ENCODE results near the gene RNF32. TPM values are rescaled to one million over a fixed set of nuclear protein-coding genes. Genes with fewer than 3 reads are reported as not detected.

RNF32 gene
- 1 to 10 TPM in 2 of 3 donors, under 1 TPM in 1; 0.98 to 2.9 (median 1.3) TPM for total RNA-seq

DNA sequence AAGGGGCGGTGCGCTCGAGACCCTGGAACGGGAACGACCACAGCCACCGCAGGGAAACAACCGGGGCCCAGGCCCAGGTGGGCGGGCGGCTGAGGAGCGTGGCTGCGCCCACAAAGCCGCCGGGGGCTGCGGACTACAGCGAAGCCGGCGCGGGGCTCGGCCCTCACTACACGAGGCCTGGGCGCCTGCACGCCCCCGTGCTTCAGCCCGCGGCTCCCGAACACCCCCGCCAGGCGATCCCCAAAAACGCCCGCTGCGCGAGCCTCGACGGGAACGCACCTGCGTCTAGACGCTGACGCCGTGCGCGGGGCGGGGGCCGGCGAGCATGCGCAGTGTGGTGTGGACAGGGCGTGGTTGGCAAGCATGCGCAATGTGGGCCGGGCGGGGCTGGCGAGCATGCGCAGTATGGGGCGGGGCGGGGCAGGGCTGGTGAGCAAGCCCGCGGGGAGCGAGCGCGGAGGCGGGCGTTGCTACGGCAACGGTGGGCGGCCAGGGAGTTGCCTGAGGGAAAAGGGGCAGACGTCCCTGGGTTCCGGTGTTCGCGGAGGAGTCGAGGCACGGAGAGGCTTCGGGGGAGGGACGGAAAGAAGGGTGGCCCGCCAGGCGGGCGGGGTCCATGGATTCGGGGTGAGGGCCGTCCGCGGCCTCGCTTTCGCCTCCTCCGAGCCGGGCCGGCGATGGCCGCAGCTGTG is at the start of gene RNF32:
Gene RNF32, plus strand, starts transcription at position 518 of the 692 bp plus-strand sequence. CDS start 3,104 bp downstream, outside the sequence.
- Histone ChIP-seq H3K27me3 (peaks cover 0 to 4% of the 10 kb centered on the region in 2 donors), H3K27ac (peak within 1 kb of the TSS; percentile 80 to 89), H3K4me1 (no peaks in the 10 kb centered on the region), H3K36me3 (no peaks in the 10 kb centered on the region), H3K9me3 (no peaks in the 10 kb centered on the region), H3K4me3 (peak within 1 kb of the TSS; percentile 62 to 81 (median 77))
- intact Hi-C loops (cut with DNase I; ENCODE audit: low total_unique reads) = no loop called here
- no peak for TF ChIP-seq POLR2A (IDR thresholded peaks at IDR 0.05)
- peak; percentile 31 to 78 (median 65) for TF ChIP-seq POLR2AphosphoS5 (IDR thresholded peaks at IDR 0.05)
- peak; percentile 82 to 95 for DNase-seq (ENCODE audit: low spot score in 2 of 2)

DNA sequence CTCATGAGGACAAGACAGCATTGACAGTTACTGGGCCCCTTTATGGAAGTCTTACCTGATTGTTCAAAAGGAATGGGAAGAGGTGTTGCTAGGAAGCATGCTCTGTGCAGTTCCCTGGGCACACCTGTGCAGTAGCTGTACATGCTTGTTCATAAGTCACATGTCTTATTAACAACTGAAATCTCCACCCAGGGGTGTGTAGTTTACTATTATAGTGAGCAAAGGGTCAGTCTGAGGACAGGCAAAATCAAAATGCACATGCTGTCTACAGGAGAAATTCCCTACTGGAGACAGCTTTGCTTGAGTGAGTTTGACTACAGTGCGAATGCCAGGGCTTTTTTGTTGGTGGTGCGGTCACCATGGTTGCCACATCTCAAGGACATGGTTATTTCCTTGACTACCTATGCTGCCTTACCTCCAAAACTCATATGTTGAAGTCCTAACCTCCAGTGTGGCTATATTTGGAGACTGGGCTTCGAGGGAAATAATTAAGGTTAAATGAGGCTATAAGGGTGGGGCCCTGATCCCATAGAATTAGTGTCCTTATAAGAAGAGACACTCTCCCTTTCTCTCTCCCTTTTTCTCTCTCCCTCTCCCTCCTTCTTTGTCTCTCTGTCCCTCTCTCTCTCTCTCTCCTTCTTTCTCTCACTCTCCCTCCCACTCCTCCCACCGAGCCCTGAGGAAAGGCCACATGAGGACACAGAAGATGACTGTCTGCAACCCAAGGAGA is 48.3 kb upstream of the RNF32 start:
- intact Hi-C loops (cut with DNase I; ENCODE audit: low total_unique reads) = no loop called here
- DNase-seq (ENCODE audit: low spot score in 2 of 2) = no peak
- H3K4me1 ChIP-seq = no peaks in the 10 kb centered on the region
- H3K27ac ChIP-seq = no peak overlapping the region
- no peaks in the 10 kb centered on the region for H3K36me3 ChIP-seq
- no peak overlapping the region for H3K4me3 ChIP-seq
- no peak for TF ChIP-seq POLR2A (IDR thresholded peaks at IDR 0.05)
- TF ChIP-seq POLR2AphosphoS5 (IDR thresholded peaks at IDR 0.05) = no peak
- TF ChIP-seq, protein P1, sequence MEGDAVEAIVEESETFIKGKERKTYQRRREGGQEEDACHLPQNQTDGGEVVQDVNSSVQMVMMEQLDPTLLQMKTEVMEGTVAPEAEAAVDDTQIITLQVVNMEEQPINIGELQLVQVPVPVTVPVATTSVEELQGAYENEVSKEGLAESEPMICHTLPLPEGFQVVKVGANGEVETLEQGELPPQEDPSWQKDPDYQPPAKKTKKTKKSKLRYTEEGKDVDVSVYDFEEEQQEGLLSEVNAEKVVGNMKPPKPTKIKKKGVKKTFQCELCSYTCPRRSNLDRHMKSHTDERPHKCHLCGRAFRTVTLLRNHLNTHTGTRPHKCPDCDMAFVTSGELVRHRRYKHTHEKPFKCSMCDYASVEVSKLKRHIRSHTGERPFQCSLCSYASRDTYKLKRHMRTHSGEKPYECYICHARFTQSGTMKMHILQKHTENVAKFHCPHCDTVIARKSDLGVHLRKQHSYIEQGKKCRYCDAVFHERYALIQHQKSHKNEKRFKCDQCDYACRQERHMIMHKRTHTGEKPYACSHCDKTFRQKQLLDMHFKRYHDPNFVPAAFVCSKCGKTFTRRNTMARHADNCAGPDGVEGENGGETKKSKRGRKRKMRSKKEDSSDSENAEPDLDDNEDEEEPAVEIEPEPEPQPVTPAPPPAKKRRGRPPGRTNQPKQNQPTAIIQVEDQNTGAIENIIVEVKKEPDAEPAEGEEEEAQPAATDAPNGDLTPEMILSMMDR (IDR thresholded peaks at IDR 0.05) = no peak
- H3K9me3 ChIP-seq = peaks cover 0 to 14% of the 10 kb centered on the region in 2 donors
- no peaks in the 10 kb centered on the region for H3K27me3 ChIP-seq

DNA sequence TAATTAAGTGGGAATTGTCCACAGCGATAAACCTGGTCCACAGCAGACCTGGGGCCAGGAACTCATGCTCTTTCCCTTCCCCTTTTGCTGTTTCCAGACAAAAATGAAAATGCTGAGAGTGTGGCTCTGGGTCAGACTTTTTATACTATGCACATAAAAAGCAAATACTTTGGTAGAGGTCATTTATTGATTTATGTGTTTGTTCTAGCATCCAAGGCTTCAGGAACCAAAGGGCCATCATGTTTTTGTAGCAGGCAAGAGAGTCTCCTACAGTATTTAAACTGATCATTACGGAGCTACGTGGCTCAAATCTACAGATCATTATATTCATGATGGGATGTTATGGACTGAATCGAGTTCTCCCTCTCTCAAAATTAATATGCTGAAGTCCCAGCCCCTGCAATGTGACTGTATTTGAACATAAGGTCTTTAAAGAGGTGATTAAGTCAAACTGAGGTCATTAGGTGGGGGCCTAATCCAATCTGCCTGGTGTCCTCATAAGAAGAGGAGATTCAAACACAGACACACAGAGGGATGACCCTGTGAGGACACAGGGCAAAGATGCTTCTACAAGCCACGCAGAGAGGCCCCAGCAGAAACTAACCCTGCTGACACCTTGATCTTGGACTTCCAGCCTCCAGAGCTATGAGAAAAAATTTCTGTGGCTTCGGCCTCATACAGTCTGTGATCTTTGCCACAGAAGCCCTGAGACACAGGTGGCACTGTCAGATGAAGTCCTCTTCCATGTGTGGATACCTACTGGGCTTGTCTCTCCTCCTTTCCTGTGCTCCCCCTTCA is 46.1 kb upstream of the RNF32 start:
- H3K27me3 ChIP-seq = no peaks in the 10 kb centered on the region
- no peaks in the 10 kb centered on the region for H3K36me3 ChIP-seq
- intact Hi-C loops (cut with DNase I; ENCODE audit: low total_unique reads) = no loop called here
- H3K27ac ChIP-seq = no peak overlapping the region
- DNase-seq (ENCODE audit: low spot score in 2 of 2) = no peak
- no peak for TF ChIP-seq POLR2A (IDR thresholded peaks at IDR 0.05)
- TF ChIP-seq POLR2AphosphoS5 (IDR thresholded peaks at IDR 0.05) = no peak
- TF ChIP-seq, protein P1 (IDR thresholded peaks at IDR 0.05) = no peak
- no peak overlapping the region for H3K4me3 ChIP-seq
- H3K4me1 ChIP-seq = no peaks in the 10 kb centered on the region
- peaks cover 0 to 14% of the 10 kb centered on the region in 2 donors for H3K9me3 ChIP-seq

DNA sequence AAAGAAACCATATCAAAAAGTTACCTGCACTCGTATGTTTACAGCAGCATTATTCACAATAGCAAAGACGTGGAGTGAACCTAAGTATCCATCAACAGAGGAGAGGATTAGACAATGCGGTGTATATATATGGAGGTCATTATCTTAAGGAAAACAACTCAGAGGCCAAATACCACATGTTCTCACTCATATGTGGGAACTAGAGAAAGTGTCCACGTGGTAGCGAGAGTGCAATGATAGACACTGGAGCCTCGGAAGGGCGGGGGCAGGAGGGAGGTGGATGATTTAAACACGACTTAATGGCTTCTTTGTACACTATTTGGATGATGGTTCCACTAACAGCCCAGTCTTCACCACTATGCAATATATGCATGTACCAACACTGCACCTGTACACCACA is 40.1 kb upstream of the RNF32 start:
- intact Hi-C loops (cut with DNase I; ENCODE audit: low total_unique reads) = no loop called here
- no peak overlapping the region for H3K4me3 ChIP-seq
- H3K27me3 ChIP-seq = no peaks in the 10 kb centered on the region
- H3K27ac ChIP-seq = no peak overlapping the region
- no peaks in the 10 kb centered on the region for H3K36me3 ChIP-seq
- TF ChIP-seq POLR2AphosphoS5 (IDR thresholded peaks at IDR 0.05) = no peak
- TF ChIP-seq POLR2A (IDR thresholded peaks at IDR 0.05) = no peak
- TF ChIP-seq, protein P1 (IDR thresholded peaks at IDR 0.05) = no peak
- no peaks in the 10 kb centered on the region for H3K4me1 ChIP-seq
- no peak for DNase-seq (ENCODE audit: low spot score in 2 of 2)
- H3K9me3 ChIP-seq = no peaks in the 10 kb centered on the region

DNA sequence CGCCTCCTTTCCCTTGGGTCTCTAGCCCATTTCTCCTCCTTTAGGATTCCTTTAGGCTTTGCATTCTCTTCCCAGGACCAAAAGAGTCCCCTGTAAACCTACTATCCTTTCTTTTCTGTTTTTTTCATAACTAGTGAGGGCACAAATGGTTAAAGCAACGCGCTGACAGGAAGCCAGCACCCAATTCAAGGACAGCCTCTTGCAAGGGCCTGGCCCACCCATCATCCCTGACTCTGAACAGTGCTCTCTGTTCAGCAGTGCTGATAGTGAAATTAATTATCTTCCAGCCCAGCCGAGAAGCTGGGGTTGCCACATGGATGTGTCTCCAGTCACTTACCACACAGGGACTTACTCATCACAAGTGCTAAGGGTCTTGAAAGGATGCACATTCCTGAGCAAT is 38.3 kb upstream of the RNF32 start:
- Histone ChIP-seq H3K9me3 (no peaks in the 10 kb centered on the region), H3K36me3 (no peaks in the 10 kb centered on the region), H3K4me3 (no peak overlapping the region), H3K27me3 (no peaks in the 10 kb centered on the region), H3K27ac (no peak overlapping the region), H3K4me1 (no peaks in the 10 kb centered on the region)
- no peak for DNase-seq (ENCODE audit: low spot score in 2 of 2)
- TF ChIP-seq, protein P1 (IDR thresholded peaks at IDR 0.05) = no peak
- no peak for TF ChIP-seq POLR2AphosphoS5 (IDR thresholded peaks at IDR 0.05)
- no peak for TF ChIP-seq POLR2A (IDR thresholded peaks at IDR 0.05)
- intact Hi-C loops (cut with DNase I; ENCODE audit: low total_unique reads) = no loop called here
